Stimulated activated CD4-positive, alpha-beta T cell treated with anti-CD3 and anti-CD28 coated beads, Interleukin-2, amount 100 ng/mL, for 48 hours (primary cell): ENCODE data around the gene MYT1.

Experiments used
- DNase-seq, 2 donors: peaks; one replicate each; pipeline ENCODE4 v3.0.0-alpha.2; 2020

Gene MYT1

GRCh38 chr20:64194269-64194668, 30.0 kb downstream of the MYT1 start:
- no peak for DNase-seq

- no peak for DNase-seq
These were observed 32.1 kb downstream of the MYT1 start for GRCh38 chr20:64196309-64196708.

- no peak for DNase-seq
These were observed 32.6 kb downstream of the MYT1 start for GRCh38 chr20:64196847-64197306.

- no peak for DNase-seq
These were observed 34.1 kb downstream of the MYT1 start for GRCh38 chr20:64198347-64198746.

GRCh38 chr20:64199395-64199794, 35.1 kb downstream of the MYT1 start:
- DNase-seq = no peak

- no peak for DNase-seq
These were observed 36.5 kb downstream of the MYT1 start for GRCh38 chr20:64200740-64201139.

GRCh38 chr20:64201653-64202052, 37.4 kb downstream of the MYT1 start:
- DNase-seq = no peak

- no peak for DNase-seq
These were observed 39.0 kb downstream of the MYT1 start for GRCh38 chr20:64203037-64203777.

GRCh38 chr20:64205611-64206026, 41.4 kb downstream of the MYT1 start:
- no peak for DNase-seq

GRCh38 chr20:64206614-64207013, 42.4 kb downstream of the MYT1 start:
- DNase-seq = no peak

- no peak for DNase-seq
These were observed 43.7 kb downstream of the MYT1 start for GRCh38 chr20:64207641-64208590.

GRCh38 chr20:64209148-64209547, 44.9 kb downstream of the MYT1 start:
- no peak for DNase-seq

- no peak for DNase-seq
These were observed 46.6 kb downstream of the MYT1 start for GRCh38 chr20:64210656-64211369.

GRCh38 chr20:64211874-64212658, 47.8 kb downstream of the MYT1 start:
- no peak for DNase-seq

GRCh38 chr20:64212755-64213154, 48.5 kb downstream of the MYT1 start:
- DNase-seq = no peak

GRCh38 chr20:64214113-64214512, 49.9 kb downstream of the MYT1 start:
- no peak for DNase-seq

GRCh38 chr20:64214952-64215351, 50.7 kb downstream of the MYT1 start:
- no peak for DNase-seq

GRCh38 chr20:64216036-64216435, 51.8 kb downstream of the MYT1 start:
- no peak for DNase-seq

GRCh38 chr20:64216910-64217309, 52.7 kb downstream of the MYT1 start:
- DNase-seq = no peak

GRCh38 chr20:64217539-64218221, 53.4 kb downstream of the MYT1 start:
- no peak for DNase-seq

GRCh38 chr20:64219202-64219601, 55.0 kb downstream of the MYT1 start:
- DNase-seq = no peak

- no peak for DNase-seq
These were observed 55.5 kb downstream of the MYT1 start for GRCh38 chr20:64219730-64220129.
